NCI-H526 (cell line): ENCODE results near the gene NBEAL1.
"Not testable (repeated sequence)": the region's sequence is repeated elsewhere in the genome, so short reads cannot be mapped to it uniquely, and the experiment has no call there.

ENCODE experiments used
- DNase-seq, 2 experiments: peaks; one replicate each; lab custom pipeline; 2025; lab: John Stamatoyannopoulos, UW

Gene NBEAL1

DNA sequence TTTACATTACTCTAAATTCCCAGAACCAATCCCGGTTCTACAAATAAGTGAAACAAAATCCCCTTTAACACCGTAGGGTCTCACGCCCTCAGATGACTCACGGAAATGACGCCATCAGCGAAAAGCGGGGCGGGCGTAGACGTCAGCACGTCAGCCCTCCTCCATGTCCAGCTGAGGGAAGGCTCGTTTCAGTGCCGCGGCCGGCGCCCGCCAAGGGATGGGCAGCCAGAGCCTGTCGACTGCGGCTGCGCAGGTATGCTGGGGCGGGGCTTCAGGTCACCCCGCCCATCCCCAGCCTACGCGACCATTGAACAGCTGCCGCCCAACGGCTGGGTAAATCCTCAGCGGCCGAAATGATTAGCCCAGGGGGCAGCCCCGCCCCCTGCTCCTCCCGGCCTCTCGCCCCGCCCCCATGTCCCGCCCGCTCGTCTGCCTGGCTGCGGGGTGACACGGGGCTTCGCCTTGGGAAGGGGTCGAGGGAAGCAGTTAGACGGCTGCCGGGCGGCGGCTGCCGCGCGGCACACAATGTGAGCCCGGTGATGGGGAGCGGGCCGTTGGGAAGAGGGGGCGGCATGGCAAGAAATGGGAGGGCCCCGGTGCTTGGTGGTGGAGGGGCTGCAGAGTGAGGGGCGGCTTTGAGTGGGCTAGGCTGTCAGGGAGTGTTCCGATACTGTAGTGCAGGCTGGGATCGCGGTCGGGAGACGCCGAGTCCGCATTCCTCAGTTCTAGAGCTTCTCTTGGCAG lies at the start of gene NBEAL1:
Gene NBEAL1 (plus strand): TSS at position 420 of the 744 bp plus-strand sequence. CDS start 1,510 bp downstream, outside the sequence.
- DNase-seq = peak; percentile 89 to 98

DNA sequence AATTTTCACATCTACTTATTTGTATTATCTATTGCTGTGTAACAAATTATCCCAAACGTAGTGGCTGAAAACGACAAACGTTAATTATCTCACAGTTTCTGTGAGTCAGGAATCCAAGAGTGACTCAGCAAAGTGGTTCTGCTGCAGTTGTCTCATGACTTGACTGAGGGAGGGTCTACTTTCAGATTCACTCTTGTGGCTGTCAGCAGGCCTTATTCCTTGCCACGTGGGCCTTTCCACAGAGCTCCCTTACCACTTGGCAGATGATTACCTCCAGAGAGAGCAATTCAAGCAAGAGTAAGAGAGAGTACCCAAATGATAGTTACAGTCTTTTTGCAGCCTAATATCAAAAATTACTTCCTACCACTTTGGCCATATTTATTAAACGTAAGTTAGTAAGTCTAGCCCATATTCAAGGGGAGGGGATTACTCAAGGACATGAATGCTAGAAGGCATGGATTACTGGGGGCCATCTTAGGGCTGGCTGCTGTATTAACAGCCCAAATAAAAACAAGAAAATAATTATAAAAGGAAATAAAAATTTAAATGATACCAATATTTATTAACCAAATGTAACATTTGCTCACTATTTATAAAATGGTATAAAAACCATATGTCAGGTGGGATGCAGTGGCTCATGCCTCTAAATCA lies 48.7 kb upstream of the NBEAL1 start:
- no peak for DNase-seq

DNA sequence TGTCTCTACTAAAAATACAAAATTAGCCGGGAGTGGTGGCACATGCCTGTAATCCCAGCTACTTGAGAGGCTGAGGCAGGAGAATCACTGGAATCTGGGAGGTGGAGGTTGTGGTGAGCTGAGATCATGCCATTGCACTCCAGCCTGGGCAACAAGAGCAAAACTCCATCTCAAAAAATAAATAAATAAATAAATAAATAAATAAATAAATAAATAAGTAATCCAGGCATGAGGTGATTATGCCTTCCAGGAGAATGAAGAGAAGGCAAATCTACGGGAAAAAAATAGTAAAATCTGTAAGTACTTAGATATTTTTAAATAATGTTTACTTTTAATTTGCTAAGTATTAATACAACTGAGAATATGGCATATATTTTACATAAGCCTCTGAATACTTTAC lies 45.3 kb upstream of the NBEAL1 start:
- not testable (repeated sequence) for DNase-seq

DNA sequence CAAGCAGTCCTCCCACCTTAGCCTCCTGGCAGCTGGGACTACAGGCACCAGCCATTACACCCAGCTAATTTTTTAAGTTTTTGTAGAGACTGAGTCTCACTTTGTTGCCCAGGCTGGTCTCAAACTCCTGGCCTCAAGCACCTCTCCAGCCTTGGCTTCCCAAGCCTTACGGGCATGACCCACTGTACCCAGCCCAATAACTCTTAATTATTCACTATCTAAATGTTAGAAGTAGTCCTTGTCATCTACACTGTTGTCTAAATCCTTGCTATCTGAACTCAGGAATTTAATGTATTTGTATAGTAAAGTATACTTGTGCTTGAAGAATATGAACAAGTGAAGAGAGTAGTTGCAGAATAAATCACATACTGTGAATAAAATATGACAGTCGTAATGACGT lies 37.9 kb upstream of the NBEAL1 start:
- DNase-seq = no peak

DNA sequence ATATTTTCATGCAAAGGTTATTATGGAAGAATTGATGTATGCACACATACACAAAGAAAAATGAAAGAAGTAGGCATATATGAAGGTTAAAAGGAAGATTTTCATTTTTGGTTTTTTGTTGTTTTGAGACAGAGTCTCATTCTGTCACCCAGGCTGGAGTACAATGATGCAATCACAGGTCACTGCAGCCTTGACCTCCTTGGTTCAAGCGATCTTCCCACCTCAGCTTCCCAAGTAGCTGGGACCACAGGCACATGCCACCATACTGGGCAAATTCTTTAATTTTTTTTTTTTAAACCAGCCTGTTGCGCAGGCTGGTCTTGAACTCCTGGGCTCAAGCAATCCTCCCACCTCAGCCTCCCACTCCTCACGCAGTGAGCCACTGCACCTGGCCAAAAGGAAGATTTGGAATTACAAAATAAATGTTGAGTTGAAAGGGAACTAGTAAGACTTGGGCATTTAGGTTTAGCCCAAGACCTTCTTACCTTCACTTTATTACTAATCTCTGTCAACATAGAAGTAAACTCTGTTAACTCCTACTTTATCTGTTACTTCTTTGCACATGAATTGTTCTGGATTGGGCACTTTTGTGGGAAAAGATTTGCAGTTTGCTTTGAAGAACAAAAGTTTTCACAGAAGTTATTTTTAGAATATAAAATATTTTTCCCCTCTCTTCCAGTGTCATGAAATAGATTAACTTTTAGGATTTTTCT lies 31.7 kb upstream of the NBEAL1 start:
- DNase-seq = no peak

DNA sequence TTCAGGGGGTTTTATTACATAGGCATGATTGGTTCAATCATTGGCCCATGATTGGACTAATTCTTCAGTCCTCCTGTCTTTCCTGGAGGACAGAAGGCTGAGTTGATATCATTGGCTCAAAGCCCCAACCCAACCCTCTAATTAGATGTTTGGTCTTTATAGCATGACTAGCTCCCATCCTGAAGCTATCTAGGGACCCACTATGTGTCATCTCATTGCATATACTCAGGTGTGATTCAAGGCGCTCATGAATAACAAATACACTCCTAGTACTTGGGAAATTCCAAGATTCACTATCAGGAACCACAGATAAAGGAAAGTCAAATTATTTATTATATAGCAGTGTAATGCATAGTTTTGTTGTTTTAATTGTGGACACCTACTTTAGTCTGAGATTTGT lies 24.9 kb upstream of the NBEAL1 start:
- no peak for DNase-seq

DNA sequence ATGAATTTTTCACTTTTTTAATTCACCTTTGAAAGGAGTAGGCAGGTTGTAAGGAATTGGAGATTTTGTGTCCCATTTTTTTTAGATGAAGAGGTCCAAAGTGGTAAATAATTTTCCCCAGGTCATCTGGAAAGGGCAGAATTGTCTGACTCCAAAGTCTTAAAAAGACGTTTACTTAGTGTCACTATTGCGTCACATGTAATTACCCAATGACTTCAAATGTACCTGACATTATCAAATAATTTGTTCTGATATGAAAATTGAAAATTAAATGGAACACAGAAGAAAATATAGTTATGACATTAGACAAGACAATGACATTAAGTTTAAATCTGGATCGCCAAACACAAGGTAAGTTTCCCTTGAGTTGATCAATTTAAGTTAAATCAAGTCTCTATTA lies 24.2 kb upstream of the NBEAL1 start:
- no peak for DNase-seq

DNA sequence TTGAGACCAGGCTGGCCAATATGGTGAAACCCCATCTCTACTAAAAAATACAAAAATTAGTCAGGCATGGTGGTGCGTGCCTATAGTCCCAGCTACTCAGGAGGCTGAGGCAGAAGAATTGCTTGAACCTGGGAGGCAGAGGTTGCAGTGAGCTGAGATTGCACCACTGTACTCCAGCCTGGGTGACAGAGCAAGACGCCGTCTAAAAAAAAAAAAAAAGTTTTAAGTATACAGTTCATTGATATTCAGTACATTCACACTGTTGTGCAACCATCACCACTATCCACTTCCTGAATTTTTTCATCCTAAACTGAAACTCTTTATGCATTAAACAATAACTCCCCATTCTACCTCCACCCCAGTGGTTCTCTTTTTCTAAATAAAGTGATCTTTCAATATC lies 17.6 kb upstream of the NBEAL1 start:
- not testable (repeated sequence) for DNase-seq

DNA sequence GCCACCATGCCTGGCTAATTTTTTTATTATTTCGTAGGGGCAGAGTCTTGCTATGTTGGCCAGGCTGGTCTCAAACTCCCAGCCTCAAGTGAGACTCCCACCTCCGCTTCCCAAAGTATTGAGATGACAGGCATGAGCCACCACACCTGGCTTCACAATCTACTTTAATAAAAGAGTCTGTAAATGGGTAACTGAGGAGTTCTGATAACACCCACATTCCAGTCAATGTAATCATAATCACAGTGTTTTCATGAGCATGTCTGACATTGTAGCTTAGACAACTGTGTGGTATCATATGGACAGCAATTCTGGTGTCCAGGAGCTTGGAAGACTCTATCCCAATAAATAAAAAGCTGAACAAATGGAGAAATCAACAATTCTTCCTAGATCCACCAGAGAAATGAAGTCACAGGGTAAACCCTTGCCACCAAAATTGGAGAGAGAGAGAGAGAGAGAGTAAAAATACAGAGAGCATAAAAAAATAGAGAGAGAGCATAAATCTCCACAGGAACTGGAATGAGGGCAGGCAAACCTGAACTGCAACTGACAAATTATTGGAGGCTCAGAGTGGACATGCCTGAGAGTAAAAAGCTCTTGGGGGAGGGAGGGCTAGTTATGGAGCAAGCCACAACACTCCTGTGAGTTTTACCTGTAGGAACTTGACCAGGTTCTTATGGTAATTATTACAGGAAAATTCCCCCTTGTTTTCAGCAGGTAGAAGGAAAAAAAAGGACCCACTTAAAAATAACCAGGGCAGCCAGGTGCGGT lies 12.4 kb upstream of the NBEAL1 start:
- DNase-seq = no peak

DNA sequence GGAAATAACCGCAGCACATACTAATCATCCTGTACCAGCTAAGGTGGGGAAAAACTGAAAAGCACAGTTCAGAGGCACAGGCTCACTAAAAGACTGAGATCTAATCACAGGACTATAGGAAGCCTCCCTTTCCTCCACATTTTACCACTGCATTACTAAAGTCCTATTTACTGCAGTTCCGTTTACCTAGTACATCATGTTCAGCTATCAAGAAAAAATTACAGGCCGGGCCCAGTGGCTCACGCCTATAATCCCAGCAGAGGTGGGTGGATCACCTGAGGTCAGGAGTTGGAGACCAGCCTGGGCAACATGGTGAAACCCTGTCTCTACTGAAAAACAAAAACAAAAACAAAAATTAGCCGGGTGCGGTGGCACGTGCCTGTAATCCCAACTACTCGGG lies 11.0 kb upstream of the NBEAL1 start:
- DNase-seq = no peak

DNA sequence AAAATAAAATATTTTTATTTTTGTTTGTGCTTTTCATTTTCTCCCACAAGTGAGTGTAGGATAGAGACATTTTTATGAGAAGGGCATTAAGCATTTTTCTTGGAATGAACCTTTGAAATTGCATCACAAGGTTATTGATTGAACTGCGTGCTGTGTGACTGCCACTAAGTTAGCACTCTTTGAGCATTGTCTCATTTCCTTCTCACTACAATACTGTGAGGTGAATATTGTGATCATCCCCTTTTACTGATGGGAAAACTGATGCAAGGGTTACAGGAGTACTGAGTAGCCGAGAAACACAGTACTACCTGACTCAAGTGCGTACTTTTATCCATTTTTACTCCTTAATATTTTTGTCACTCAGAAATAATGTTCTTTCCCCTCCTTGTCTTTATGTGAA lies 2.0 kb downstream of the NBEAL1 start:
- no peak for DNase-seq

DNA sequence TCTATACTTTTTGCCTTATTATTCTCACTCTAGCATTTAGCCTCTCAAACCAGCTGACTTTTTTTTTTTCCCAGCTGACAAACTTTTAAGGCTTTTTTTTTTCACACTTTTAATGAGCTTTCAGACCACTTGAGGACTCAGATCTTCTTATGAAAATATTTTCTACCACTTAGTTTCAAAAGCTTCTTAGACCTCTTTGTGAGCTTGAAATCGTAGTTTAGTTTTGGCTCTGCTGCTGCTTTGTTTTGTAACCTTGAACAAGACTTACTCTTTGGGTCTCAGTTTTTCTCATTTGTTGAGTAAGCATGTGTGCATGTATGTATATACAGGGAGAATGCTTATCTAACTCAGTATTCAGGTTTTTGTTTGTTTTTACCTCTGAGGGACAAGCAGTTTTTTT lies 3.5 kb downstream of the NBEAL1 start:
- DNase-seq = no peak

DNA sequence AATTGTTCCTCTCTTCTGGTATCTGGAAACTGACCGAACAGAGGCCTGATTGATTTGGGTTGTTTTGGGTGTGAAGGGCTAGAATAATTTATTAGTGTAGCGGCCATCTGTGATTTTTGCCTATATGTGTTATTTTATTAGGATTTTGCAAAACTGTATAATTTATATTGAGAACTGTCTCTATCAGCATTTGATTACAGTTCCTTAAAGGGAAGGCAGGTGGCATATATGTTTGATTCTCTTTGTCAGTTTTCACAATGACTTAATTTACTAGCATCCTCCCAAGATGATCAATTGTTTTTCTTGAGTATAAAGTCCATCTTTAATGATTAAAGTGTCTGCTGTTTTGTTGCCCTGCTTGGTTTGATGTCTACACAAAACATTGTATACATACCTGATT lies 4.5 kb downstream of the NBEAL1 start:
- no peak for DNase-seq

DNA sequence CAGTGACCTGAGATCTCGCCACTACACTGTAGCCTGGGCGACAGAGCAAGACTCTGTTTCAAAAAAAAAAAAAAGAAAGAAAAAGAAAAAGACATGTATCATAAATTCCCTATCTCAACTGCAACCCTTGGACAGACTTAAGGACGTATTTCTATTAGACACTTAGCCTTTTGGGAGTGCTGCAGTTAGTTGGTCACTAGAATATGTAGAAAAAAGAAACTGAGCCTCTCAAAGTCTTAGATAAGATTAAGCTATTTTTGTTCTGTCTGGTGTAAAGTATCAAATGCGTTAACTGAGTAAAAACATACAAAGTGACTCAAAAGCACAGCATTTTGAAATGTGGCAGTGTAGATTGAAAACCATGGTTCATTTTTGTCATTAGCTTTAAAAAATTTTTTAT lies 7.3 kb downstream of the NBEAL1 start:
- no peak for DNase-seq

DNA sequence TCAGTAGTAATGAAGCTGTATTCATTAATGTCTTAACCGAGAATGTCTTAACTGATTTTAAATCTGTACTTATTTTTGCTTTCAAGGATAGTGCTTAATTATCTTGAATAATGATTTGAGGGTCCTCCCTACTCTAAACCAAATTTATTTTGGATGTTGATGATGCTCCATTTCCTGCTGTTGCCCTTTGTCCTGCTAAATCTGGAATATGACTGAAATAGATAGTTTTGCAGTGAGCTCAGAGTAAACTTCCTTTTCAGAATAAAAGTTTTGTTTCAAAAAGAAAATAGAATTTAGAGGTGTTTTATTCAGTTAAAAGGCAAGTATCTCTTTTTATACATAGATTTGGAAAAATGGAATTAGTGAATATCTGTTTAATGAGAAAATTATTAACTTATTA lies 8.1 kb downstream of the NBEAL1 start:
- no peak for DNase-seq

DNA sequence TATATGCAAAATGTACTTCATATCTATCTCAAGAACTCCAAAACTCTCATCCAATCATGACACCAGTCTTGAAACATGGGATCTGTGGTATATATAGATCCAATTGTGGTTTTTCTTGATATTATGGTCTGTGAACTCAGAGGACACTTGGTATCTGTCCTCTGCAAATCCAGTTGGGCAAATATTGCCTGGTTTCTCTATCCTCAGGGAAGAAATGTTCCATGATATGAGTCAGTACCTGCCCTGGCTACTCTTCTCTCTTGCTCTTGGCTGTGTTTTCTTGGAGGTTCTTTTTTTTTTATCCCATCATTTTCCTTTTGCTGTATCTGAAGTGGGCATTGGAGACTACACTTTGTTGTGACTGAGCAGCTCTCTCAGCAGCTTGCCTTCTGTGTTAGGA lies 10.9 kb downstream of the NBEAL1 start:
- DNase-seq = no peak

DNA sequence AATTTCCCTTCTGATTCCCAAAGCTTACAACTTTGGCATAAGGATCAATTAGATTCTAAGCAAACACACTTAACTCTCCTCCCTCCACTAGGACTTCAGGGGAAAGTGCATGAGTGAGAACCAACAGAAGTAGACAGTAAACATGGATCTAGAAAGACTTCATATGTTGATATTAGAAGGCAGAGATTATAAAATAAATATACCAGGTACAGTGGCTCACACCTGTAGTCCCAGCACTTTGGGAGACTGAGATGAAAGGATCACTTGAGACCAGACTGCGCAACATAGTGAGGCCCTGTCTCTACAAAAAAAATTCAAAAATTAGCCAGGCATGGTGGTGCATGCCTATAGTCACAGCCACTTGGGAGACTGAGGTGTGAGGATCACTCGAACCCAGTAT lies 15.9 kb downstream of the NBEAL1 start:
- DNase-seq = no peak

DNA sequence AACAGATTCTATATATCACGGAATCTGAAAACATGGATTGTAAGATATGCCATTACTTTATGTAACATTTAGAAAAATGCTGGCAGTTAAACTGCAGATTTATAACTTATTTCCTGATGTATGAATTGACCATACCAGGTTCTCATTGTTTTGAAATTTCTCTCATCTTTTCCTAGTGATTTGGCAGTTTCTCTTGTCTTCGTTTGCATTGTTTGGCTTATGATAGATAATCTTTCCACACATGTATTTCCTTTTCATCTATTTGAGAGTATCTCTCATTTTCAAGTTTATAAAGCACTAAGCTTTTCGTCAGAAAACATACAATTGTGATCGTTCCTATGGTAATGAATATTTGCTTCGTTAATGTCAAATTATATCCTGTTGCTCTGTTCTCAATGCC lies 16.3 kb downstream of the NBEAL1 start:
- no peak for DNase-seq

DNA sequence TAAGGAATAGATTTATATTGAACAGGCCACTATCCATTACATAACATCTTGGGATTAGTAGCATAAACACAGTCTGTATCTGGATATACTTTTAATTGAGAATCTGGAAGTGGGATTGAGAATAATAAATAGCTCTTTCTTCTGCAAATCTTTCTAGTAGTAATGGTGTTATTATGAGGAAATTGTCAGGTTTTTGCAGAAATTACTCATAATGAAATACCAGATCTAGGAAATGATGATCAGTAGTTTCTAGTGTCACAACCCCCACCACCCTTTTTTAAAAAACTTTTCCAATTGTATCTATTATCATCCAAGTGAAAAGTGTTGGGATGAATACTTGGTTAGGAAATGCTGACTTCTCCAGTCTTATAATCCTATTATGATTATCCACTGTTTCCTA lies 18.7 kb downstream of the NBEAL1 start:
- no peak for DNase-seq

DNA sequence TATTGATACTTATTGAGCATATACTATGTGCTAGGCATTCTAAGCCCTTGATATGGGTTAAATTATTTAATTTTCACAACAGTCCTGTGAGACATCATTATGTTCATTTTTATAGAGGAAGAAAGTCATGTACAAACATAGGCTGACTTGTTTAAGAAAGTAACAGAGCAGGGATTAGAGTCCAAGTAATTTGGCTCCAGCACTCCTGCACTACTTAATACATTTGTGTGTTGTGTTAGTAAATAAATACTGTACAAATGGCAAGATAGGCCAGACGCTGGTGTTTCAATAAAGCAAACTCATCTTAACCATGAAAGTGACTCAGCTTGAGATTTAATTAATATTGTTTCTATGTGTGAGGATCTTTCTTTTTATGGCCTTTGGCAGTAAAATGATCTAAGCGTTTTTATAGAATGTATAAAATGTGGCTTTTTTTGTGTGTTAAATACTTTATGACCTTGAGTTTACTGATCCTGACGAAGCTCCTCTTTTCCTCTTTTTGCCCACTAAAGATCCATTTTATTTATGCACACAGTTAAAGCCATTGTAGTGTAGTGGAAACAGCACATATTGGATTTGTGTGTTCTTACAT lies 21.3 kb downstream of the NBEAL1 start:
- DNase-seq = no peak

DNA sequence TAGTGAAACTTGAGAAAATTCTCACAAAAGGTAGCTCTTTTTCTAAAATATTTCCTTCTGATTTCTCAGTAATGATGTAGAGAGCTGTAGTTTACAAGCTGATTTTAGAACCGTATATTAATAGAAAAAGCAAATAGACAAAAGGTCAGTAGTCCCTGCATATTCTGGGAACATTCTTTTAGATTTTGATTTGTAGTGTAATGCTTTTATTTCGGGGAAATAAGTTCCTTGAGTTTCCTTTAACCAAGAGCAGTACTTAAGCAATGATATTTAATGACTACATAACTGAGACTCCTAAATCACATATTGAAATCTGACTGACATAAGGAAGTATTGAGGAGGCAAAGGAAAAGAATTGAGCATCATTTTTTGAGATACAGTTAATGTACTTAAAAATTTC lies 22.4 kb downstream of the NBEAL1 start:
- no peak for DNase-seq

DNA sequence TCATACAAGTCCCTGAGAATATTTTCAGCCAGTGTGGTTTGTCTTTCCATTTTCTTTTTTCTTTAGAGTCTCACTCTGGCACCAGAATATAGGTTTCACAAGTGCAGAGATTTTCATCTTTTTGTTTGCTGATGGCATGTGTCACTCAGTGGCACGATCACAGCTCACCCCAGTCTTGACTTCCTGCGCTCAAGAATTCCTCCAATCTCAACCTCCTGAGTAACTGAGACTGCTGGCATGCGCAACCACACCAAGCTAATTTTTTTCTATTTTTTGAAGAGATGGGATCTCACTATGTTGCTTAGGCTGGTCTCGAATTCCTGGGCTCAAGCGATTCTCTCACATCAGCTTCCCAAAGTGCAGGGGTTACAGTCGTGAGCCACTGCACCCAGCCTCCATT lies 23.9 kb downstream of the NBEAL1 start:
- DNase-seq = no peak
